ENCODE measurements around the gene FILIP1L. TPM values are rescaled to one million over a fixed set of nuclear protein-coding genes. Genes with fewer than 3 reads are reported as not detected.
A peak's percentile ranks its signal among the peaks of the same experiment; 100 is the strongest.

FILIP1L gene
- total RNA-seq, 1 donor, result 15.2 TPM

- no peak for TF ChIP-seq CTCF (IDR thresholded peaks at IDR 0.05; ENCODE audit: insufficient read depth, low read length)
- H3K4me3 ChIP-seq (ENCODE audit: low read depth, low read length), result no peak overlapping the region
- DNase-seq (ENCODE audit: low read depth), result peak; percentile 73
Observed at GRCh38 chr3:99920481-99921376, 193.6 kb downstream of the FILIP1L start.

- no peak for TF ChIP-seq CTCF (IDR thresholded peaks at IDR 0.05; ENCODE audit: insufficient read depth, low read length)
- no peak for DNase-seq (ENCODE audit: low read depth)
- no peak overlapping the region for H3K4me3 ChIP-seq (ENCODE audit: low read depth, low read length)
Observed at GRCh38 chr3:99919694-99920093, 194.6 kb downstream of the FILIP1L start.

GRCh38 chr3:99918715-99919114, 195.6 kb downstream of the FILIP1L start:
- DNase-seq (ENCODE audit: low read depth), result peak; percentile 57

GRCh38 chr3:99915906-99916432, 198.3 kb downstream of the FILIP1L start:
- no peak for TF ChIP-seq CTCF (IDR thresholded peaks at IDR 0.05; ENCODE audit: insufficient read depth, low read length)
- DNase-seq (ENCODE audit: low read depth), result no peak
- H3K4me3 ChIP-seq (ENCODE audit: low read depth, low read length), result no peak overlapping the region

More at GRCh38 chr3:99918715-99919114, 195.6 kb downstream of the FILIP1L start:
- H3K4me3 ChIP-seq (ENCODE audit: low read depth, low read length), result no peak overlapping the region
- TF ChIP-seq CTCF (IDR thresholded peaks at IDR 0.05; ENCODE audit: insufficient read depth, low read length), result no peak

GRCh38 chr3:99911433-99911832, 202.9 kb downstream of the FILIP1L start:
- no peak for TF ChIP-seq CTCF (IDR thresholded peaks at IDR 0.05; ENCODE audit: insufficient read depth, low read length)
- DNase-seq (ENCODE audit: low read depth), result no peak
- H3K4me3 ChIP-seq (ENCODE audit: low read depth, low read length), result no peak overlapping the region

- no peak overlapping the region for H3K4me3 ChIP-seq (ENCODE audit: low read depth, low read length)
- peak; percentile 35 for DNase-seq (ENCODE audit: low read depth)
- TF ChIP-seq CTCF (IDR thresholded peaks at IDR 0.05; ENCODE audit: insufficient read depth, low read length), result no peak
Observed at GRCh38 chr3:99910752-99911290, 203.5 kb downstream of the FILIP1L start.

Measured in fibroblast of the aortic adventitia (primary cell).